ENCODE data around the gene EREG. TPM values are rescaled to one million over a fixed set of nuclear protein-coding genes. Genes with fewer than 3 reads are reported as not detected.

Gene EREG
- total and polyA plus RNA-seq, 2 of the 8 experiments (the other 6 are each of a cell fraction or from before 2014, with no cell fraction given): not detected

GRCh38 chr4:74431113-74431826 is 66.3 kb downstream of the EREG start (continued):
- TF ChIP-seq CHD7 (IDR thresholded peaks at IDR 0.05; ENCODE audit: insufficient replicate concordance, low read length) (no peak), SP4 (IDR thresholded peaks at IDR 0.05; ENCODE audit: low read length) (no peak), SIRT6 (IDR thresholded peaks at IDR 0.05; ENCODE audit: low read length) (no peak)
